GM19455 (cell line): Measurements from ENCODE around the gene ZNF428.
A peak's percentile ranks its signal among the peaks of the same experiment; 100 is the strongest.
"Not testable (repeated sequence)": the region's sequence is repeated elsewhere in the genome, so short reads cannot be mapped to it uniquely, and the experiment has no call there.

ENCODE experiments used
- ATAC-seq: cut with Tn5 transposase; IDR thresholded peaks from one replicate; pipeline ENCODE4 v1.9.1; 2021; ENCODE audit not compliant: unreplicated experiment

ZNF428 gene

GRCh38 chr19:43594710-43595604, 24.5 kb downstream of the ZNF428 start:
- no peak for ATAC-seq

DNA sequence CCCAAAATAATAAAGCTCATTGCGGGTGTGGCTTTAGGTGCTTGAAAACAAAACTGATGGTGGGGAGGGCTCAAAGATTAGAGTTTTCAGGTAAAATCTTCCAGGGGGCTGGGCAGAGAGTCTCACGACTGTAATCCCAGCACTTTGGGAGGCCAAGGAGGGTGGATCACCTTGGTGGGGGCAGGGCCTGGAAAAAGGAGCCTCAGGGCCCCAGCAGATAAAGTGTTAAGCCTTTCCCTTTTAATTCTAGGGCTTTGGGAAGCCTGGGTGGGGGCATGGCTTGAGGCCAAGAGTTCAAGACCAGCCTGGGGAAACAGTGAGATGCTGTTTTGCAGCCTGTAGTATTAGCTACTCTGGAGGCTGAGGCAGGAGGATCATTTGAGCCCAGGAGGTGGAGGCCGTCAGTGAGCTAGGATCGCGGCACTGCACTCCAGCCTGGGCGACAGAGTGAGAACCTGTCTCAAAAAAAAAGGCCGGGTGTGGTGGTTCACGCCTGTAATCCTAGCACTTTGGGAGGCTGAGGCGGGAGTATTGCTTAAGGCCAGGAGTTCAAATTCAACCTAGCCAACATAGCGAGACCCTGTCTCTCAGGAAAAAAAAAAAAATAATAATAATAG, 25.2 kb downstream of the ZNF428 start:
- ATAC-seq = no peak

DNA sequence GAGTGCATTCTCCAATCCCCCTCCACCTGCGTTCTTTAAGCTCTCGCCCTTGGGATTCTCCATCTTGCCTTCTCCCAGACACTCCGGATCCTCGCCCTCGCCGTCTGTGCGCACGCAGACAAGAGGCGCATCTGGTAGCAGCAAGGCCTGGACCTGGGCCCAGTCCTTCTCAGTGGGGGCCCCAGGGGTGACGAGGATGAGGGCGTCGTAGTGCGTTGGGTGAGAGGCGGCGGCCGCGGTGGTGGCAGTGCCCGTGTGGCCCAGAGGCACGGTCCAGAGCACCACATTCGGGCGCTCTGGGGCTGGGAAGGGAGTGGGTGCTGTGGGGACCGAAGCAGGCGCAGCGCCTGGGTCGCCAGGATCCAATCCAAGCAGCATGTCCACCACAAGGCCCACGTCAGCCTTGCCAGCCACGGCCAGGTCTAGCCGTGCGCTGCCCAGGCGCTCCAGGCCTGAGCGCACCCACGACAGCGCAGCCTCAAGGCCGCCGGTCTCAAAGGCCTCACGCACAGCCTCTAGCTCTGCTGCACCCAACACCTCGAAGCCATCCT, 26.6 kb downstream of the ZNF428 start:
- ATAC-seq = no peak

GRCh38 chr19:43591904-43592772, 27.3 kb downstream of the ZNF428 start:
- no peak for ATAC-seq

GRCh38 chr19:43589678-43590077, 29.8 kb downstream of the ZNF428 start:
- no peak for ATAC-seq

DNA sequence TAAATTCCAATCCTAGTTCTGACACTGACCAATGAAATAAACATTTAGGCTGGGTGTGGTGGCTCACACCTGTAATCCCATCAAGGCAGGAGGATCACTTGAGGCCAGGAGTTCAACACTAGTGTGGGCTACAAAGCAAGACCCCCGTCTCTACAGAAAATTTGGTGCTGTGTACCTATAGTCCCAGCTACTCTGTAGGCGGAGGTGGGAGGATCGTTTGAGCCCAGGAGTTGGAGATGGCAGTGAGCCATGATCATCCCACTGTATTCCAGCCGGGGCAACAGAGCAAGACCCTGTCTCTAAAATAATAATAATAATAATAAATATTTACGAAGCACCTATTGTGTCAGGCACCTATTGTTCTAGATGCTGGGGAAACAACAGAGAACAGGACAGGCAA, 30.2 kb downstream of the ZNF428 start:
- no peak for ATAC-seq

DNA sequence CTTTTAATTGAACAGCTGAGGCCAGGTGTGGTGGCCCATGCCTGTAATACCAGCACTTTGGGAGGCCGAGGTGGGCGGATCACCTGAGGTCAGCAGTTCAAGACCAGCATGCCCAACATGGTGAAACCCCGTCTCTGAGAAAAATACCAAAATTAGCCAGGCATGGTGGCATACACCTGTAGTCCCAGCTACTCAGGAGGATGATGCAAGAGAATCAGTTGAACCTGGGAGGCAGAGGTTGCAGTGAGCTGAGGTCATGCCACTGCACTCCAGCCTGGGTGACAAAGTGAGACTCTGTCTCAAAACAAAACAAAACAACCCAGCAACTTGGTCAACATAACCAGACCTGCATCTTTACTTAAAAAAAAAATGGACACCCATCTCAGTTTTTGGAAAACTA, 32.4 kb downstream of the ZNF428 start:
- not testable (repeated sequence) for ATAC-seq

GRCh38 chr19:43586346-43586745, 33.1 kb downstream of the ZNF428 start:
- no peak for ATAC-seq

- no peak for ATAC-seq
Measured at GRCh38 chr19:43584484-43584883, 34.9 kb downstream of the ZNF428 start.

DNA sequence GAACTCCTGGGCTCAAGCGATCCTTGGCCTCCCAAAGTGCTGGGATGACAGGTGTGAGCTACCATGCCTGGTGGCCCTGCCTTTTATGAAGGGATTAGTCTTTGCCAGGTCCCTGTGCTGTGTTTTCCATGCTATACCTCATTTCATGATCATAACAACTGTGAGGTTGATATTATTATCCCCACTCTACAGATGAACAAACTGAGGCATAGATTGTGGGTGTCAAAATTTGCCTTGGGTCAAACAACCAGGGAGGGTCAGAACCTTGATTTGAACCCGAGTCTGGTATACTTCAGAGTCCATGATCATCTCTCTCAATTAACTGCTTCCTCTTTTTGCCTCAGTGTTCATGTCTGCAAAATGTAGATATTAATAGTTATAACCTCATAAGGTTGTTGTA, 36.9 kb downstream of the ZNF428 start:
- ATAC-seq = no peak

GRCh38 chr19:43581467-43581866, 38.0 kb downstream of the ZNF428 start:
- ATAC-seq = no peak

DNA sequence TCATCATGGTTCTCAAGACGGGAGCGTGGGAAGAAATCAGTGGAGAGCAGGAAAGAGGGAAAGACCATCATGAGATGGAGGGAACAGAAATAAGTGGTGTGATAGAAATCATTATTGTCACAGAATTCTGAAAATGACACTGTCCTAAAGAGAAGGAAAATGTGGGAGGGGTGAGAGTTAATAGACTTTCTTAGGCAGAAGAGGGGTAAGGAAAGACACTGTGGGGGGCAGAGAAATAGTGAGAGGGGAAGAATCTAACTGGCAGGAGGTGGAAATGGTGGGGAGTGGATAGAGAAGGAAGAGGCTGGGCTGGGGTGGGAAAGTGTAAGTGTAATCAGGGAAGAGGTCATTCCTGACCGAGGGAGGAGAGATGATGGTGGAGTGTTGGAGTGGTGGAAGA, 40.6 kb downstream of the ZNF428 start:
- no peak for ATAC-seq

GRCh38 chr19:43575955-43576878, 43.2 kb downstream of the ZNF428 start:
- peak; percentile 3 for ATAC-seq

DNA sequence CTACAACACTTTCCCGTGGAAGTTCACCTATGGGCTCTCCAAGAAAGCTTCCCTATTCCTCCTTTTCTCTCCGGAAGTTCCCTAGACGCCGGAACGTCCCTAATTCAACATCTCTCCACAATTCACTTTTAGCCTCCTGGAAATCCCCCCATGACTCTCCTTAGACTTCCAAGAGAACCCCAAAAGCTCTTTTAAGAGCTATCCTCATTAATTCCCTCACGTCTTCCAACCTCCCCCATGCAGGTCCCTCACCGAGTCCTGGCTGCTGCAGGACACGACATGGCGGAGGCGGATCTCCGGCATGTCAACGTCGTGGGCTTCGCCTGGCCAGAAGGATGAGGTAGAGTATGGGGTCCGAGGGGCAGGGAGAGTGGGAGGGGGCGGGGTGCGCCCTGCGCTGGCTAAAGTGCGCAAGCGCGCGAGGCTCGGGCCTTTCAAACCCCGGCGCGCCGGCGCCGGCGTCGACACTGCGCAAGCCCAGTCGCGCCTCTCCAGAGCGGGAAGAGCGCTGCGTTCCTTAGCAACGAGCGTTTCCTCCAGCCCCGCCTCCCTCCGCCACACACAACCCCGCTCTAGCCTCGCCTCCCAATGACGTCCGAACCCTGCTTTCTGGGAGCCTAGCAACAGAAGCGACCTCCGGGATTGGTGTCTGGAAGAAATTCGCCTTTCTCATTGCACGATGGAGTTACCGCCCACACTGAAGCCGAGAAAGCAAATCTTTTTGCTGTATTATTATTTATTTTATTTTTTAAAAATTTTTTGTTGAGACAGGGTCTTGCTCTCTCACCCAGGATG, 44.1 kb downstream of the ZNF428 start, which contains the start of the genes PINLYP and XRCC1:
Gene PINLYP, plus strand, starts transcription at position 646 of the 795 bp plus-strand sequence. CDS start 1,391 bp downstream, outside the sequence.
Gene XRCC1, minus strand, starts transcription at position 372 of the 795 bp plus-strand sequence. Its CDS starts 69 bp downstream, at position 303.
- peak; percentile 95 for ATAC-seq

GRCh38 chr19:43574424-43575155, 44.8 kb downstream of the ZNF428 start:
- ATAC-seq = no peak

- ATAC-seq = no peak
Measured at GRCh38 chr19:43572171-43572588, 47.2 kb downstream of the ZNF428 start.

GRCh38 chr19:43570174-43570791, 49.1 kb downstream of the ZNF428 start:
- ATAC-seq = no peak

GRCh38 chr19:43569657-43570056, 49.8 kb downstream of the ZNF428 start:
- ATAC-seq = no peak
